GM12878 (cell line): Measurements from ENCODE around the gene DDIT3. TPM values are rescaled to one million over a fixed set of nuclear protein-coding genes. Genes with fewer than 3 reads are reported as not detected.

Experiments
- BHLHE40 ChIP-seq, 2 experiments: fragments of 450-650 bp in 1 of 2; IDR thresholded peaks; 2 replicates each; pipeline ENCODE4 v1.6.1; 2011 to 2017; ENCODE audit warnings: low read depth in 2 of 2, borderline replicate concordance in 1 of 2, improper control_type of control experiment in 1 of 2, low read length in 1 of 2, mild to moderate bottlenecking in 1 of 2
- CREB1 ChIP-seq: IDR thresholded peaks from 2 replicates; pipeline ENCODE4 v1.6.1; 2012; ENCODE audit warnings: low read depth, mild to moderate bottlenecking, inconsistent platforms
- KDM1A ChIP-seq: fragments of 200-600 bp; sonication (generic); IDR thresholded peaks from 2 replicates; pipeline ENCODE4 v1.6.1; 2016; ENCODE audit warnings: borderline replicate concordance
- NBN ChIP-seq: fragments of 450-650 bp; IDR thresholded peaks from 2 replicates; pipeline ENCODE4 v1.6.1; 2016
- POLR2A ChIP-seq: IDR thresholded peaks from 2 replicates; pipeline ENCODE4 v1.6.1; 2011; ENCODE audit warnings: low read depth, mild to moderate bottlenecking, low read length
- SRF ChIP-seq, 2 experiments: IDR thresholded peaks; 2 replicates each; pipeline ENCODE4 v1.6.1; 2011; ENCODE audit warnings: low read depth in 2 of 2, low read length in 2 of 2, mild to moderate bottlenecking in 1 of 2, moderate library complexity in 1 of 2
- ZBED1 ChIP-seq: IDR thresholded peaks from 2 replicates; pipeline ENCODE4 v1.6.1; 2016; ENCODE audit warnings: borderline replicate concordance
- ZNF622 ChIP-seq: fragments of 450-650 bp; IDR thresholded peaks from 2 replicates; pipeline ENCODE4 v1.6.1; 2017; ENCODE audit warnings: mild to moderate bottlenecking, inconsistent platforms
- polyA plus RNA-seq, 11 experiments: library from polyadenylated mRNA; depleted of rRNA in 4 of 11; unstranded in 6 of 11; stranded (reverse) in 5 of 11; fragments of >200 nt; fragmentation: Nextera tagmentation in 4 of 11; fragmentation: Illumina TruSeq in 1 of 11; extraction: Ambion mirVana in 4 of 11; extraction: Trizol in 1 of 11; gene quantifications; 1 replicate in 1 of 11; 2 replicates in 10 of 11; pipeline versions ENCODE4 v1.2.1 to v1.2.3, GENCODE V29; 2011 to 2016; ENCODE audit warnings: inconsistent platforms in 2 of 11, missing spikeins in 2 of 11, low read depth in 1 of 11
- total RNA-seq, 4 experiments: library from RNA; depleted of rRNA in 3 of 4; stranded (reverse); fragments of >200 nt in 3 of 4; fragmentation: Illumina TruSeq in 1 of 4; extraction: Trizol in 1 of 4; gene quantifications; 2 replicates each; pipeline versions ENCODE4 v1.2.1 to v1.2.3, GENCODE V29; 2013 to 2021
- TF ChIP-seq, protein P1 (sequence below): fragments of 150-350 bp; IDR thresholded peaks from 2 replicates; pipeline ENCODE4 v1.6.1; 2014; ENCODE audit warnings: mild to moderate bottlenecking, low read depth, low read length
- TF ChIP-seq, protein P2 (sequence below): IDR thresholded peaks from 2 replicates; pipeline ENCODE4 v1.6.1; 2011; ENCODE audit warnings: low read depth, mild to moderate bottlenecking, low read length, moderate library complexity, borderline replicate concordance; ENCODE audit errors: extremely low read depth
- TF ChIP-seq, protein P3 (sequence below): fragments of 450-650 bp; conservative IDR thresholded peaks from 2 replicates; pipeline ENCODE4 v1.6.1; 2017; ENCODE audit warnings: mild to moderate bottlenecking, moderate library complexity
- TF ChIP-seq, protein P4 (sequence below): fragments of 450-650 bp; IDR thresholded peaks from 2 replicates; pipeline ENCODE4 v1.6.1; 2016; ENCODE audit warnings: mild to moderate bottlenecking
- TF ChIP-seq, protein P5 (sequence below): fragments of 450-650 bp; IDR thresholded peaks from 2 replicates; pipeline ENCODE4 v1.6.1; 2018; ENCODE audit warnings: borderline replicate concordance, mild to moderate bottlenecking; ENCODE audit not compliant: partially characterized antibody
- TF ChIP-seq, protein P6 (sequence below): IDR thresholded peaks from 2 replicates; pipeline ENCODE4 v1.6.1; 2012; ENCODE audit warnings: low read length, inconsistent platforms

The DDIT3 gene
- total and polyA plus RNA-seq, 10 of the 15 experiments (the other 5 are each of a cell fraction or from before 2014, with no cell fraction given) = 9.2 to 28.9 (median 15.5) TPM

DNA sequence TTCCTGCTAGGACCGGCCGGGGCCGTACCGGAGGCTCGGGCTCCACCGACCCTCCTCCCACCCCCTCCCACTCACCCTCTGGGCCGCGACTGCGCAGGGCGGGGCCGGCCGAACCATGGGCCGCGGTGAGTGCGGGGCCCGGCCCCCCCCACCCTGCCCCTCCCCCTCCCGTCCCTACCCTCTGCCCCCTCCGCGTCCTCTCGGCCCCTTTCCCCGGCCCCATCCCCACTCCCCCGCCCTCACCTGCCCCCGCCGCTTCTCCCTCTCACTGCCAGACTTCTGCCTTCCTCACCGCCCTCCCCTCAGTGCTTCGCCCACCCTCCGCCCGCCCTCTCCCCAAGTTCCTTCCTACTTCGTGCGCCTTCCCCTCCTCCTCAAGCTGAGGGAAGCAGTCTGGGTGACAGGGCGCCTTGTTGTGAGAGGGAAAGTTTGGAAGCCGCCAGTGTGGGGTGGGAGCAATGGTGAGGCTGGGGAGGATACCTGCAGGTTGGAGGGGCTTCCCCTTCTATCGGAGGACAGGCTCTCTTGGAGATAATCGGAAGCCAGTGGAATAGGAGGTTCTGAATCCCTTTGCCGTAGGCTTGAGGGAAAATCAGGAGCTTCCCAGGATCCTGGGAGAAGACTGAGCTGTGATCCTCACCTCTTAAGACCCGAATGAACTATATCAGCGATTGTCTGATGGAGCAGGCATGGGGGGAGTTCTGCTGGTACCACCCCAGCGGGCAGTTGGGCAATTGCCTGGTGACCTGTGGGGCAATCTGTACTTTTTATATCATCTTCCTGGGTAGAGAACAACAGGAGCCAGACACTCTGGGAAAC, 2.8 kb upstream of the DDIT3 start (continued):
- TF ChIP-seq, protein P1, sequence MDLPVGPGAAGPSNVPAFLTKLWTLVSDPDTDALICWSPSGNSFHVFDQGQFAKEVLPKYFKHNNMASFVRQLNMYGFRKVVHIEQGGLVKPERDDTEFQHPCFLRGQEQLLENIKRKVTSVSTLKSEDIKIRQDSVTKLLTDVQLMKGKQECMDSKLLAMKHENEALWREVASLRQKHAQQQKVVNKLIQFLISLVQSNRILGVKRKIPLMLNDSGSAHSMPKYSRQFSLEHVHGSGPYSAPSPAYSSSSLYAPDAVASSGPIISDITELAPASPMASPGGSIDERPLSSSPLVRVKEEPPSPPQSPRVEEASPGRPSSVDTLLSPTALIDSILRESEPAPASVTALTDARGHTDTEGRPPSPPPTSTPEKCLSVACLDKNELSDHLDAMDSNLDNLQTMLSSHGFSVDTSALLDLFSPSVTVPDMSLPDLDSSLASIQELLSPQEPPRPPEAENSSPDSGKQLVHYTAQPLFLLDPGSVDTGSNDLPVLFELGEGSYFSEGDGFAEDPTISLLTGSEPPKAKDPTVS = no peak
- peak; percentile 66; the same call in 1 of the 2 replicates for TF ChIP-seq POLR2A
- no peak for TF ChIP-seq KDM1A
- peak; percentile 8; the same call in 1 of the 2 replicates for TF ChIP-seq CREB1
- TF ChIP-seq, protein P2, sequence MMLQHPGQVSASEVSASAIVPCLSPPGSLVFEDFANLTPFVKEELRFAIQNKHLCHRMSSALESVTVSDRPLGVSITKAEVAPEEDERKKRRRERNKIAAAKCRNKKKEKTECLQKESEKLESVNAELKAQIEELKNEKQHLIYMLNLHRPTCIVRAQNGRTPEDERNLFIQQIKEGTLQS = no peak
- TF ChIP-seq, protein P3, sequence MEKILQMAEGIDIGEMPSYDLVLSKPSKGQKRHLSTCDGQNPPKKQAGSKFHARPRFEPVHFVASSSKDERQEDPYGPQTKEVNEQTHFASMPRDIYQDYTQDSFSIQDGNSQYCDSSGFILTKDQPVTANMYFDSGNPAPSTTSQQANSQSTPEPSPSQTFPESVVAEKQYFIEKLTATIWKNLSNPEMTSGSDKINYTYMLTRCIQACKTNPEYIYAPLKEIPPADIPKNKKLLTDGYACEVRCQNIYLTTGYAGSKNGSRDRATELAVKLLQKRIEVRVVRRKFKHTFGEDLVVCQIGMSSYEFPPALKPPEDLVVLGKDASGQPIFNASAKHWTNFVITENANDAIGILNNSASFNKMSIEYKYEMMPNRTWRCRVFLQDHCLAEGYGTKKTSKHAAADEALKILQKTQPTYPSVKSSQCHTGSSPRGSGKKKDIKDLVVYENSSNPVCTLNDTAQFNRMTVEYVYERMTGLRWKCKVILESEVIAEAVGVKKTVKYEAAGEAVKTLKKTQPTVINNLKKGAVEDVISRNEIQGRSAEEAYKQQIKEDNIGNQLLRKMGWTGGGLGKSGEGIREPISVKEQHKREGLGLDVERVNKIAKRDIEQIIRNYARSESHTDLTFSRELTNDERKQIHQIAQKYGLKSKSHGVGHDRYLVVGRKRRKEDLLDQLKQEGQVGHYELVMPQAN = no peak
- TF ChIP-seq, protein P4, sequence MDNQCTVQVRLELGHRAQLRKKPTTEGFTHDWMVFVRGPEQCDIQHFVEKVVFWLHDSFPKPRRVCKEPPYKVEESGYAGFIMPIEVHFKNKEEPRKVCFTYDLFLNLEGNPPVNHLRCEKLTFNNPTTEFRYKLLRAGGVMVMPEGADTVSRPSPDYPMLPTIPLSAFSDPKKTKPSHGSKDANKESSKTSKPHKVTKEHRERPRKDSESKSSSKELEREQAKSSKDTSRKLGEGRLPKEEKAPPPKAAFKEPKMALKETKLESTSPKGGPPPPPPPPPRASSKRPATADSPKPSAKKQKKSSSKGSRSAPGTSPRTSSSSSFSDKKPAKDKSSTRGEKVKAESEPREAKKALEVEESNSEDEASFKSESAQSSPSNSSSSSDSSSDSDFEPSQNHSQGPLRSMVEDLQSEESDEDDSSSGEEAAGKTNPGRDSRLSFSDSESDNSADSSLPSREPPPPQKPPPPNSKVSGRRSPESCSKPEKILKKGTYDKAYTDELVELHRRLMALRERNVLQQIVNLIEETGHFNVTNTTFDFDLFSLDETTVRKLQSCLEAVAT = no peak
- TF ChIP-seq SRF (IDR thresholded peaks at IDR 0.05; ENCODE audit: low read depth in 2 of 2, low read length in 2 of 2) = no peak
- no peak for TF ChIP-seq NBN
- TF ChIP-seq, protein P5, sequence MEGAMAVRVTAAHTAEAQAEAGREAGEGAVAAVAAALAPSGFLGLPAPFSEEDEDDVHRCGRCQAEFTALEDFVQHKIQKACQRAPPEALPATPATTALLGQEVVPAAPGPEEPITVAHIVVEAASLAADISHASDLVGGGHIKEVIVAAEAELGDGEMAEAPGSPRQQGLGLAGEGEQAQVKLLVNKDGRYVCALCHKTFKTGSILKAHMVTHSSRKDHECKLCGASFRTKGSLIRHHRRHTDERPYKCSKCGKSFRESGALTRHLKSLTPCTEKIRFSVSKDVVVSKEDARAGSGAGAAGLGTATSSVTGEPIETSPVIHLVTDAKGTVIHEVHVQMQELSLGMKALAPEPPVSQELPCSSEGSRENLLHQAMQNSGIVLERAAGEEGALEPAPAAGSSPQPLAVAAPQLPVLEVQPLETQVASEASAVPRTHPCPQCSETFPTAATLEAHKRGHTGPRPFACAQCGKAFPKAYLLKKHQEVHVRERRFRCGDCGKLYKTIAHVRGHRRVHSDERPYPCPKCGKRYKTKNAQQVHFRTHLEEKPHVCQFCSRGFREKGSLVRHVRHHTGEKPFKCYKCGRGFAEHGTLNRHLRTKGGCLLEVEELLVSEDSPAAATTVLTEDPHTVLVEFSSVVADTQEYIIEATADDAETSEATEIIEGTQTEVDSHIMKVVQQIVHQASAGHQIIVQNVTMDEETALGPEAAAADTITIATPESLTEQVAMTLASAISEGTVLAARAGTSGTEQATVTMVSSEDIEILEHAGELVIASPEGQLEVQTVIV = no peak
- 0 out of 4 replicates have a peak, but pooled peaks of 1 of the 2 experiments have one; percentile 6 for TF ChIP-seq BHLHE40 (IDR thresholded peaks at IDR 0.05; ENCODE audit: borderline replicate concordance in 1 of 2, low read depth in 2 of 2, low read length in 1 of 2)
- TF ChIP-seq ZBED1 = no peak
- TF ChIP-seq, protein P6, sequence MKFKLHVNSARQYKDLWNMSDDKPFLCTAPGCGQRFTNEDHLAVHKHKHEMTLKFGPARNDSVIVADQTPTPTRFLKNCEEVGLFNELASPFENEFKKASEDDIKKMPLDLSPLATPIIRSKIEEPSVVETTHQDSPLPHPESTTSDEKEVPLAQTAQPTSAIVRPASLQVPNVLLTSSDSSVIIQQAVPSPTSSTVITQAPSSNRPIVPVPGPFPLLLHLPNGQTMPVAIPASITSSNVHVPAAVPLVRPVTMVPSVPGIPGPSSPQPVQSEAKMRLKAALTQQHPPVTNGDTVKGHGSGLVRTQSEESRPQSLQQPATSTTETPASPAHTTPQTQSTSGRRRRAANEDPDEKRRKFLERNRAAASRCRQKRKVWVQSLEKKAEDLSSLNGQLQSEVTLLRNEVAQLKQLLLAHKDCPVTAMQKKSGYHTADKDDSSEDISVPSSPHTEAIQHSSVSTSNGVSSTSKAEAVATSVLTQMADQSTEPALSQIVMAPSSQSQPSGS = no peak
- no peak for TF ChIP-seq ZNF622
